Measurements from ENCODE around the gene JPH3. TPM values are rescaled to one million over a fixed set of nuclear protein-coding genes. Genes with fewer than 3 reads are reported as not detected.
"Not testable (repeated sequence)": the region's sequence is repeated elsewhere in the genome, so short reads cannot be mapped to it uniquely, and the experiment has no call there.

Gene JPH3
- polyA plus RNA-seq, 6 donors from 2014 or later, result not detected

DNA sequence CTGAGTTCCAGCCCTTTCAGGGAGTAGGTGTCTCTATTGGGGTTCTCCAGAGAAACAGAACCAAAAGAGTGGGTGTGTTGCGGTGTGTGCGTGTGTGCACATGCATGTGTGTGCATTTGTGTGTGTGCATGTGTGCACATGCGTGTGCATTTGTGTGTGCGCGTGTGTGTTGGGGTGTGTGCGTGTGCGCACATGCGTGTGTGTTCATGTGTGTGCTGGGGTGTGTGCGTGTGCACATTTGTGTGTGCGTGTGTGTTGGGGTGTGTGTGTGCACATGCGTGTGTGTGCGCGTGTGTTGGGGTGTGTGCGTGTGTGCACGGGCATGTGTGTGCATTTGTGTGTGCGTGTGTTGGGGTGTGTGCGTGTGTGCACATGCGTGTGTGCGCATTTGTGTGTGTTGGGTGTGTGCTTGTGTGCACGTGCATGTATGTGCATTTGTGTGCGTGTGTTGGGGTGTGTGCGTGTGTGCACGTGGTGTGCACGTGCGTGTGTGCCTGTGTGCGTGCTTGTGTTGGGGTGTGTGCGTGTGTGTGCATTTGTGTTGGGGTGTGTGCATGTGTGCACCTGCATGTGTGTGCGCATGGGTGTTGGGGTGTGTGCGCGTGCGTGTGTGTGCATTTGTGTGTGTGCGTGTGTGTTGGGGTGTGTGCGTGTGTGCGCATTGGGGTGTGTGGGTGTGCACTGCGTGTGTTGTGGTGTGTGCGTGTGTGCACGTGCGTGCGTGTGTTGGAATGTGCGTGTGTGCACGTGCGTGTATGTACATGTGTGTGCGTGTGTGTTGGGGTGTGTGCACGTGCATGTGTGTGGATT lies 38.4 kb upstream of the JPH3 start:
- ATAC-seq (ENCODE audit: low read depth in 2 of 2), result no peak
- H3K4me3 Mint-ChIP-seq, result peak overlapping the region in 1 of 8 donors; percentile 61
- H3K4me1 Mint-ChIP-seq, result peaks cover 0 to 7% (median 0%) of the 10 kb centered on the region in 3 donors
- peaks cover 0 to 13% (median 12%) of the 10 kb centered on the region in 3 donors for H3K27me3 Mint-ChIP-seq
- no peaks in the 10 kb centered on the region for H3K36me3 Mint-ChIP-seq
- H3K9me3 Mint-ChIP-seq, result peaks cover 0 to 14% (median 6%) of the 10 kb centered on the region in 7 donors
- no peak for DNase-seq
- peak overlapping the region in 3 of 6 donors; percentile 5 to 83 (median 75) for H3K27ac Mint-ChIP-seq

DNA sequence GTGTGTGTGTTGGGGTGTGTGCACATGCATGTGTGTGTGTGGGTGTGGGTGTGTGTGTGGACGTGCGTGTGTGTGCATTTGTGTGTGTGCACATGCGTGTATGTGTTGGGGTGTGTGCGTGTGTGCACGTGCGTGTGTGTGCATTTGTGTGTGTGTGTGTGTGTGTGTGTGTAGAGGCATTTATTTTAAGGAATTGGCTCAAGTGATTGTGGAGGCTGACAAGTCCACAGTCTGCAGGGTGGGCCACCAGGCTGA lies 37.9 kb upstream of the JPH3 start:
- Mint-ChIP-seq H3K27ac (no peak overlapping the region), H3K4me3 (peak overlapping the region in 1 of 8 donors; percentile 61), H3K4me1 (peaks cover 0 to 7% (median 0%) of the 10 kb centered on the region in 3 donors), H3K9me3 (peaks cover 0 to 14% (median 6%) of the 10 kb centered on the region in 7 donors), H3K27me3 (peaks cover 0 to 11% (median 9%) of the 10 kb centered on the region in 3 donors), H3K36me3 (peaks cover 0 to 5% of the 10 kb centered on the region in 2 donors)
- ATAC-seq (ENCODE audit: low read depth in 2 of 2) (no peak), DNase-seq (no peak)

DNA sequence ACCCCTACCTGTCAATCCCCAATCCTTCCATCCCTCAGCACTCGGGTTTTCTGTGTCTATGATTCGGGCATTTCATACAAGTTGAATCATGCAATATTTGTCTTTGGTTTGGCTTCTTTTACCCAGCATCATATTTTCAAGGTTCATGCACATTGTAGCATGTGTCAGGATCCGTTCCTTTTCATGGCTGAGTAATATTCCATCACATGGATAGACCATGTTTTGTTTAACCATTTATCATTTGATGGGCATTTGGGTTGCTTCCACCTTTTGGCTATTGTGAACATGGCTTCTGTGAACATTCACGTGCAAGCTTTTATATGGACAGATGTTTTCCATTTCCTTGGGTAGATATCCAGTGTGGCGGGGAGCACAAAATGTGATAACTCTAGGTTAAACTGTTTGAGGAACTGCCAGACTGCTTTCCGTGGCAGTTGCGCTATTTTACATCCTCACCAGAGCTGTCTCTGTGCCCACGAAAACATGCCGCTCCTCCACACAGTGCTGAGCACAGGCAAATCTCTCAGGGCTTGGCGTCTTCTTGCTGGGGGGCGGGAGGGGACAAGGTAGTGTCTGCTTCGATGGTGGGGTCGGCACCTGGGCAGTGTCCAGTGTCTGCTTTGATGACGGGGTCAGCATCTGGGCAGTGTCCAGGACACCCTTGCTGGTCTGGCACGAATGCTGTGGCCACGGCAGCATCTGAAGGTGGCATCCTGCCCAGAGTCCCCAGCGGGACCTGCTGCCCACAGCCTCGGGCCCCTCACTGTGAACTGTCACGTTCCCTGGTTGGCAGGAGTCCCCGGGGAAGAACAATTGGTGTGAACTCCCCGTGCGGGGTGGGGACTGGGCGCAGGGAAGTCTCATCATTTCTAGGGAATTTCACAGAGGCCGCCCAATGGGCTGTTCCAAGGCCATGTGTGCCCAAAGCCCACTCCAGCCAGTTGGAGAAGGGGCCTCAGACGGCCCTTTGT lies 32.4 kb upstream of the JPH3 start:
- Mint-ChIP-seq H3K27me3 (peaks cover 3 to 25% (median 16%) of the 10 kb centered on the region in 3 donors), H3K27ac (peak overlapping the region in 1 of 6 donors; percentile 27), H3K4me1 (no peaks in the 10 kb centered on the region), H3K36me3 (peaks cover 0 to 6% of the 10 kb centered on the region in 2 donors), H3K9me3 (peaks cover 0 to 13% (median 0%) of the 10 kb centered on the region in 7 donors), H3K4me3 (no peak overlapping the region)
- DNase-seq (no peak), ATAC-seq (ENCODE audit: low read depth in 2 of 2) (no peak)

DNA sequence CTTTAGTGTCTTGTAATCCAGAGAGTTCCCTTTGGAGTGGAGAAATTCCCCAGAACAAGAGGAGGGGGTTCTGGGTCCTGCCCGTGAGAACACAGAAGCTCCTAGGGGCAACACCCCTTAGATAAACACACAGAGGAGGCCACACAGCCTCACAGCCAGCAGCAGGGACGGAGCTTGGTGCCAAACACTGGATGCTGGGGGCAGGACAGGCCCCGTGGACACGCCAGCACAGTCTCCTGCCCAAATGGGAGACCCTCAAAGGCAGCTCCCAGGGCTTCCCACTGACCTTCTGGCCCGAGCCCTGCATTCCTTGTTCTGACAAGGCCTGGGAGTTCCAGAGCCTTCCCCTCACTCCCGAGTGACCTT lies 31.8 kb upstream of the JPH3 start:
- peaks cover 0 to 6% of the 10 kb centered on the region in 2 donors for H3K36me3 Mint-ChIP-seq
- no peak overlapping the region for H3K27ac Mint-ChIP-seq
- H3K4me3 Mint-ChIP-seq, result no peak overlapping the region
- no peak for DNase-seq
- peaks cover 0 to 13% (median 0%) of the 10 kb centered on the region in 7 donors for H3K9me3 Mint-ChIP-seq
- H3K4me1 Mint-ChIP-seq, result no peaks in the 10 kb centered on the region
- no peak for ATAC-seq (ENCODE audit: low read depth in 2 of 2)
- H3K27me3 Mint-ChIP-seq, result peaks cover 6 to 30% (median 23%) of the 10 kb centered on the region in 3 donors

DNA sequence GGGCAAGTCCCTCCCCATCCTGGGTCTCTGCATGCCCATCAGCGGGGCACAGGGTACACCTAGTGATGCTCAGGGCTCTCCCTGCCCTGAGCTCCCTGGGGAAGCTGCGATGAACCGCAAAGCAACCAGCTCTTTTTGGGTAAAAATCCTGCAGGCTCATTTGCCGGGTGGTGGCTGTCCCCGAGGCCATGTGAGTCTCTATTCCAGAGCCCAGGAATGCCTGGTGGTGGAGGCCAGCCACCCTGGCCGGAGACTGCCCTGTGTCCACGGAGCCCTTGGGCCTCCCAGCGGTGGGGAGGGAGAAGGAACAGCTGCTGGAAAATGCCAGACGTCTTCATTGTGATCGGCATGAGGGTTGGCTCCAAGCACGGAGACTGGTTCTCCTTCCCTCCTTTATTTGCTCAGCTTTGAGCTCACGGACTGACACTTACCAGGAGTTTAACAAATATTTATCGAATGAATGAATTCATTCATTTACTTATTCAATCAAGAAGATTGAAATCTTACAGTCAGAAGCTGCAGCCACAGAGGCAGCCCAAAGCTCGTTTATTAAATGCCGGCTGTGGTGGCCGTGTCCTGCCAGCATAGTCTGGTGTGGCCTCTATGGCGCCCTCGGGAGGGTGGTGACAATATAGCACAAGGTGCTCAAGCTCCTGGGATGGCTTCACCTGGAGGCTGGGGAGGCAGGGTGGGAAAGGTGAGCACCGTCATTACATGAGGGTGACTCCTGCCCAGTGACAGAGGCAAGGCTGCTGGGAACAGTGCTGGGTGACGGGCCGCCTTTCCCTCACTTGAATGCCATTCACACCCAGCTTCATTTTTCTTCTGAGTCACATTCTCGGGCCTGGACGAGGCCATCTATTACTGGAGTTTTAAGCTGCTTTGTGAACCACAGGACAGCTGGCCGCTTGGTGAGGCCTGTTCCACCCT lies 31.1 kb upstream of the JPH3 start:
- DNase-seq, result no peak
- H3K27ac Mint-ChIP-seq, result no peak overlapping the region
- H3K27me3 Mint-ChIP-seq, result peaks cover 9 to 30% (median 23%) of the 10 kb centered on the region in 3 donors
- H3K36me3 Mint-ChIP-seq, result peaks cover 0 to 6% of the 10 kb centered on the region in 2 donors
- H3K9me3 Mint-ChIP-seq, result peaks cover 0 to 13% (median 0%) of the 10 kb centered on the region in 7 donors
- H3K4me3 Mint-ChIP-seq, result no peak overlapping the region
- H3K4me1 Mint-ChIP-seq, result no peaks in the 10 kb centered on the region
- no peak for ATAC-seq (ENCODE audit: low read depth in 2 of 2)

DNA sequence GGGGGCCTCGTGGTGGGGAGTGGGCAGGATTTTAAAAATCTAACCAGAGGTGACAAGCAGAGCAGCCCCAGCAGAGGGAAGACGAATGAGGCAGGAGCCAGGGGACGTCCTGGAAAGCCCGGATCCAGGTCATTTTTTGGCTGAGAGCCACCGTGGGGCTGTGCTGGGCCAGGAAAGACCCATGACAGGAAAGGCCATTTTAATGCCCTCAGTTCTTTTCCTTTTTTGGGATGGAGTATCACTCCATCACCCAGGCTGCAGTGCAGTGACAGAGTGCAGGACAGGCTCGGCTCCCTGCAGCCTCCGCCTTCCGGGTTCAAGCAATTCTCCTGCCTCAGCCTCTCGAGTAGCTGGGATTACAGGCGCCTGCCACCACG lies 30.5 kb upstream of the JPH3 start:
- DNase-seq (no peak), ATAC-seq (ENCODE audit: low read depth in 2 of 2) (no peak)
- peaks cover 9 to 36% (median 29%) of the 10 kb centered on the region in 3 donors for H3K27me3 Mint-ChIP-seq
- no peak overlapping the region for H3K27ac Mint-ChIP-seq
- no peaks in the 10 kb centered on the region for H3K4me1 Mint-ChIP-seq
- H3K9me3 Mint-ChIP-seq, result peaks cover 0 to 13% (median 0%) of the 10 kb centered on the region in 7 donors
- H3K4me3 Mint-ChIP-seq, result no peak overlapping the region
- H3K36me3 Mint-ChIP-seq, result peaks cover 0 to 6% of the 10 kb centered on the region in 2 donors

DNA sequence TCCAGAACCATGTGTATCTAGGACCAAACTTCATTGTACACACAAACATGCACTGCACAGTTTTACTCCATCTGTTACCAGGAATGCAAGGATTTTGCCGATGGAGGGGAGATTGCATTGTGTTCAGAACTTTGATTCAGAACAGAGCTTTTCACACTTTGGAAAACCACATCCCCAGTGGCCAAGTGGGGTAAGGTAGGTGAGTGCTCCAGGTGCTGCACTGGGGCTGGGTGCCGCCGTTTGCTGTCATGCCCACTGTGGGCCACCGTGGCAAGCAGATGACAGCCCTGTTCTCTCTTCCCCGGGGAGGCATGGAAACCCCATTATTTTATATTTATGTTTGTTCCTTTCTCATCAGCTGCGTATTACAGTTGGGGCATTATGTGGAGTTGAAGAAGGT lies 29.3 kb upstream of the JPH3 start:
- peaks cover 0 to 13% (median 0%) of the 10 kb centered on the region in 7 donors for H3K9me3 Mint-ChIP-seq
- DNase-seq (no peak), ATAC-seq (ENCODE audit: low read depth in 2 of 2) (no peak)
- no peak overlapping the region for H3K27ac Mint-ChIP-seq
- H3K36me3 Mint-ChIP-seq, result peaks cover 0 to 6% of the 10 kb centered on the region in 2 donors
- no peak overlapping the region for H3K4me3 Mint-ChIP-seq
- peaks cover 9 to 38% (median 32%) of the 10 kb centered on the region in 3 donors for H3K27me3 Mint-ChIP-seq
- no peaks in the 10 kb centered on the region for H3K4me1 Mint-ChIP-seq

DNA sequence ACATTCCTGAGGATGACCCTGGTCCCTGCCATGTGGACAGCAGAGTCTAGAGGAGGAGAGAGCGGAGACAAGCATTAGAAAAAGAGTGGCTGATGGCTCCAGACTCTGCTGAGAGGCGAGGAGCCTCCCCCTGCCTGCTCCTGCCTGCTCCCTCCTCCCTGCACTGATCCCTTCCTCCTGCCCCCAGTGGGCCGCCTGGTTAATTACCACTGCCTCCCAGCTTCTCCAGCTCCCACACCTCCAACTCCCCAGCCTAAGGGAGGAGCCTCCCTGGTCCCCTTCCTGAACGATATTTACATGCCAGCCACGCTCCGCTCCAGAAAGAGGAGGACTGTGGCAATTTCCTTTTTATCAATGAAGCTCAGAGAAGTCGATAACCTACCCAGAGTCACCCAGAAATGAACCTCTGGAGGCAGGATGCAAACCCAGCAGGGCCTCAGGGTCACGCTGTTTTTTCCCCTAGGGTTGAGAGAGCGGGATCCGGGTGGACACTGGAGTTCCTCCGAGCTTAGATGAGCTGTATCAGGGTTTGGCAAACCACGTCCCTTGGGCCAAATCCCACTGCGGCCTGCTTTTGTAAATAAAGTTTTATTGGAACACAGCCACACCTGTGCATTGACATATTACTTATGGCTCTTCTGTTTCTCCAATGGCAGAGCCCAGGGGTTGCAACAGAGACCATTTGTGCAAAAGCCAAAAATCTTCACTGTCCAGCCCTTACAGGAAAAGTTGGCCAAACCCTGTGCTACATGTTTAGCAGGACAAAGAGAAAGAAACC lies 27.1 kb upstream of the JPH3 start:
- no peaks in the 10 kb centered on the region for H3K36me3 Mint-ChIP-seq

DNA sequence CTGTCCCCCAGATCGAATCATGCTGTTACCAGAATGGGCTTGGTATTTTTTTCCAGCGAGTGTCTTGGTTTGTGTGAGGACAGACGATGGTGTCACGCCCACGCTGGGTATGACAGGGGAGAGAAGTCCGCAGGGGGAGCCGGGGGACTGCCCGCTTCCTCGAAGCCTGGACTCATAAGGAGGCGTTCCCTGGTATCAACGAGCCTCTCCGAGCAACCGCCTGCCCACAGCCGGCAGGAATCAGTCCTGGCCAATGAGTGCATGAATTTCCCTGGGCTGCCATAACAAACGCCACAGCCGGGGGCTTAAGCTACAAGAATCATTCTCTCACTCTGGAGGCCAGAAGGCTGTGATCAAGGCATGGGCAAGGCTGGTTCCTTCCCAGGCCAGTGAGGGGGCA lies 26.1 kb upstream of the JPH3 start:
- Mint-ChIP-seq H3K4me1 (no peaks in the 10 kb centered on the region), H3K36me3 (no peaks in the 10 kb centered on the region), H3K27ac (no peak overlapping the region), H3K9me3 (no peaks in the 10 kb centered on the region), H3K4me3 (no peak overlapping the region), H3K27me3 (peaks cover 16 to 51% (median 42%) of the 10 kb centered on the region in 3 donors)
- ATAC-seq (ENCODE audit: low read depth in 2 of 2), result no peak
- DNase-seq, result no peak

More for the DNA sequence above, 27.1 kb upstream of the JPH3 start:
- Mint-ChIP-seq H3K27me3 (peaks cover 15 to 45% (median 34%) of the 10 kb centered on the region in 3 donors), H3K4me3 (peak overlapping the region in 1 of 8 donors; percentile 24), H3K27ac (no peak overlapping the region), H3K9me3 (peaks cover 0 to under 1% (median 0%) of the 10 kb centered on the region in 7 donors), H3K4me1 (no peaks in the 10 kb centered on the region)
- DNase-seq, result no peak
- no peak for ATAC-seq (ENCODE audit: low read depth in 2 of 2)

DNA sequence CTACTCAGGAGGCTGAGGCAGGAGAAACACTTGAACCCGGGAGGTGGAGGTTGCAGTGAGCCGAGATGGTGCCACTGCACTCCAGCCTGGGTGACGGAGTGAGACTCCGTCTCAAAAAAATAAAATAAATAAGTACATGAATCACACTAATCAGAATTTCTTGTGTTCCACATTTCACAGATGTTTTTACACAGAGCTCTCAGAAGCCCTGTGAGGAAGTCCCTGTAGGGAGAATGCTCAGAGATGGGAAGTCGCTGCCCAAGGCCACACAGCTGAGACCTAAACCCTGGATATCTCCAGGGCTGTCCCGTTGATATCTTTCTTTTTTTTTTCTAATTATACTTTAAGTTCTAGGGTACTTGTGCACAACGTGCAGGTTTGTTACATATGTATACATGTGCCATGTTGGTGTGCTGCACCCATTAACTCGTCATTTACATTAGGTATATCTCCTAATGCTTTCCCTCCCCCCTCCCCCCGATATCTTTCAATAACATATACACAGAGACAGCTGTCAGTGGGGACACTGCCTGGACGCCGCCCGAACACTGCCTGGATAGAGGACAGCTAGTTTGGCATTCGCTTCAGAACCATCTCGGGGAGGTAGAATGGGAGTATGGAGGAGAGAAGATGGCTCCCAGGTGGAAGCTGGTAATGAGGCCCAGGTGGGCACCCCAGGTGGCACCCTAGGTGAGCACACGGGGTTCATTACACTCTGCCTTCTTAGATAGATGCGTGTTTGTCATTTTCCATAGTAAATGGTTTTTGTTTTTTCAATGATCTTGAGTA lies 24.0 kb upstream of the JPH3 start:
- peaks cover 29 to 44% (median 41%) of the 10 kb centered on the region in 3 donors for H3K27me3 Mint-ChIP-seq
- H3K27ac Mint-ChIP-seq; H3K9me3 Mint-ChIP-seq; H3K4me1 Mint-ChIP-seq; H3K36me3 Mint-ChIP-seq; ATAC-seq (ENCODE audit: low read depth in 2 of 2); DNase-seq: not testable (repeated sequence)
- H3K4me3 Mint-ChIP-seq, result peak overlapping the region in 1 of 8 donors; percentile 57

DNA sequence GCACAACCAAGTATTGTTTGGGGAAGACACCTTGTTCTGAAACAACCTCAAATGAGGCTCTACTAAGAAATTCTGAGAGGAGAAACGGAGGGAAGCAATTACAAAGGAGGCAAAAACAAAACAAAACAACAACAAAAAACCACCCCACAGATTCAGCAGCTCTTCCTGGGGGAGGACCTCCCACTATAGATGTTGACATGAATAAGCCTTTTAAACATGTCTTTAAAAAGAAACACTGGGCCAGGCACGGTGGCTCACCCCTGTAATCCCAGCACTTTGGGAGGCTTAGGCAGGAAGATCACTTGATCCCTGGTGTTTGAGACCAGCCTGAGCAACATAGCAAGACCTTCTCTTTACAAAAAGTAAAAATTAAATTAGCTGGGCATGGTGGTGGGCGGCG lies 22.6 kb upstream of the JPH3 start:
- no peak for DNase-seq
- Mint-ChIP-seq H3K27me3 (peaks cover 29 to 54% (median 50%) of the 10 kb centered on the region in 3 donors), H3K36me3 (no peaks in the 10 kb centered on the region), H3K9me3 (no peaks in the 10 kb centered on the region), H3K4me1 (no peaks in the 10 kb centered on the region), H3K4me3 (no peak overlapping the region), H3K27ac (no peak overlapping the region)
- no peak for ATAC-seq (ENCODE audit: low read depth in 2 of 2)

DNA sequence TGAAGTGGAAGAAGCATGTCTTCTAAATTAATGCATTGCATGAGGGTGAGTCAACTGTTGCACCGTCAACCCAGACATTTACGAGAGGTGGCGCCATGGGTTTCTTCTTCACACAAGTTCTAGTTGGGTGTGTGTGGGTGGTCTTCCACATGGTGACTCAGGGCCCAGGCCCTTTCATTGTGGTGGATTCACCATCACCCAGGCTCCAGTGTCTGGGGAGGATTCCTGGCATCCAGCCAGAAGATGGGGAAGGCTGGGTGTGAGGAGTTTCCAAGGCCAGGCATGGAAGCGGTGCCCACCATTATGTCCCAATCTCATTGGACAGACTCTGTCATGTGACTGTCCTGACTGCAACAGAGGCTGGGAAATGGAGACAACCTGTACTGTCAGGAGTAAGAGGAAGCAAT lies 21.4 kb upstream of the JPH3 start:
- Mint-ChIP-seq H3K4me1 (no peaks in the 10 kb centered on the region), H3K36me3 (no peaks in the 10 kb centered on the region), H3K9me3 (no peaks in the 10 kb centered on the region), H3K27me3 (peaks cover 21 to 59% (median 51%) of the 10 kb centered on the region in 3 donors), H3K27ac (no peak overlapping the region), H3K4me3 (no peak overlapping the region)
- ATAC-seq (ENCODE audit: low read depth in 2 of 2) (no peak), DNase-seq (no peak)

Data from naive B cell (primary cell).